GM12801 (cell line): ENCODE data around the gene POLR3K.

Experiments
- TF ChIP-seq, protein P1 (sequence below): IDR thresholded peaks from one replicate; pipeline ENCODE4 v1.5.1; 2011; ENCODE audit warnings: control low read depth; ENCODE audit not compliant: insufficient read length; ENCODE audit errors: extremely low read depth

The POLR3K gene

DNA sequence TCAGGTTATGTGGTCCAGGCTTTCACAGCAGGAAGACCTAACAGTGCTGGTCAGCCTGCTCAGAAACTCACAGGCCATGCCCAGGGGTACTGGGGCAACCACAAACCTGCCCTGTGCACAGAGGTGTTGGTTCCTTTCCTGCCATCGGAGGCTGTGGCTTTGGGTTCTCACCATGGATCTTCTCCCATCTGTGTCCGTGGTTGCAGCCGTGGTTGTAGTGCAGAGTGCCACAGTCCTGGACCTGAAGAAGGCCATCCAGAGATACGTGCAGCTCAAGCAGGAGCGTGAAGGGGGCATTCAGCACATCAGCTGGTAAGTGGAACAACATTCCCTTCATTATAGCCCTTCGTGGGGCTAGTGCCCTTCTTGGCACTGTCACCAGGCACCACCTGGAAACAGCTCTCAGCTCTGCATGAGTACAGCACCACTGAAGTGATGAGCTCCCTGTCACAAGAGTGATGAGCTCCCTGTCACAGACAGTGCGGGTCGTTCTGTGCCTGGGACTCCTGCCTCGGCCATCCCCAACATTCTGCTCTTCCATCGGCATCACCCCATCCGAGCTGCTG lies 2.2 kb upstream of the POLR3K start:
- TF ChIP-seq, protein P1, sequence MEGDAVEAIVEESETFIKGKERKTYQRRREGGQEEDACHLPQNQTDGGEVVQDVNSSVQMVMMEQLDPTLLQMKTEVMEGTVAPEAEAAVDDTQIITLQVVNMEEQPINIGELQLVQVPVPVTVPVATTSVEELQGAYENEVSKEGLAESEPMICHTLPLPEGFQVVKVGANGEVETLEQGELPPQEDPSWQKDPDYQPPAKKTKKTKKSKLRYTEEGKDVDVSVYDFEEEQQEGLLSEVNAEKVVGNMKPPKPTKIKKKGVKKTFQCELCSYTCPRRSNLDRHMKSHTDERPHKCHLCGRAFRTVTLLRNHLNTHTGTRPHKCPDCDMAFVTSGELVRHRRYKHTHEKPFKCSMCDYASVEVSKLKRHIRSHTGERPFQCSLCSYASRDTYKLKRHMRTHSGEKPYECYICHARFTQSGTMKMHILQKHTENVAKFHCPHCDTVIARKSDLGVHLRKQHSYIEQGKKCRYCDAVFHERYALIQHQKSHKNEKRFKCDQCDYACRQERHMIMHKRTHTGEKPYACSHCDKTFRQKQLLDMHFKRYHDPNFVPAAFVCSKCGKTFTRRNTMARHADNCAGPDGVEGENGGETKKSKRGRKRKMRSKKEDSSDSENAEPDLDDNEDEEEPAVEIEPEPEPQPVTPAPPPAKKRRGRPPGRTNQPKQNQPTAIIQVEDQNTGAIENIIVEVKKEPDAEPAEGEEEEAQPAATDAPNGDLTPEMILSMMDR, result no peak

DNA sequence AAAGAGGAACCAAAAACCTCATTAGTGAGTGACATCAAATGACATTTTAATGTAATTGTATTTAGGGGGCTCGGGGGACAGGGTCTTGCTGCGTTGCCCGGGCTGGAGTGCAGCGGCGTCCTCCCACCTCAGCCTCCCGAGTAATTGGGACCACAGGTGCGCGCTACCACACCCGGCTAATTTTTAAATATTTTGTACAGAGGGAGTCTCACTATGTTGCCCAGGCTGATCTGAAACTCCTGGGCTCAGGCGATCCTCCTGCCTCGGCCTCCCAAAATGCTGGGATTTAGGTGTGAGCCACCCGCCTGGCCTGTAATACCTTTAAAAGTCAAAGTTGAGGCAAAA lies 801 bp upstream of the POLR3K start:
- TF ChIP-seq, protein P1, result no peak

DNA sequence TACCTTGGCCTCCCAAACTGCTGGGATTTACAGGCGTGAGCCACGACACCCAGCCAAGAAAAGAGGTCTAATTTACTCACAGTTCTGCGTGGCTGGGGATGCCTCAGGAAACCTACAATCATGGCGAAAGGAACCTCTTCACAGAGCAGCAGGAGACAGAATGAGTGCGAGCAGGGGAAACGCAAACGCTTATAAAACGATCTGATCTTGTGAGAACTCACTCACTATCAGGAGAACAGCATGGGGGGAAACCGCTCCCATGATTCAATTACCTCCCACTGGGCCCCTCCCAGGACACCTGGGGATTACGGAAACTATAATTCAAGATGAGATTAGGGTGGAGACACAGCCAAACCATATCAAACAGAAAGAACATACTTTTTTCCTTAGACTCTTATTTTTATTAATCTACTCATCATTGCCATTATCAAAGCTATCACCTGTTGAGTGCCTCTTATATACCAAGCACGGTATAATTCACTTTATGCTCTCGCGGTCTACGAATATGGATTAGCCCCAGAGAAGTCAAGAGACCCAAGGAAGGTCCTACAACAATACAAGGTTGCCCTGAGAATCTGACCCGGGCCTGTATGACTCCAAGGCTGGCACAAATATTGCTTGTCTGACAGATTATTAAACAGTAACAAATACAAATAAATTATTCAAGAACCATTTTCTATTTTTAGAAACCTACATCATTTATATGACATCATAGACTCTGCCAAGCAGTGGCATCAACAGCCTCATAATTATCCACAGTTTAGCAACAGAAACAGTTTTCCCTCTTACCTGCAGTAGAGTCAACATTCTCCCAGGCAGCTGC lies 2.4 kb downstream of the POLR3K start:
- TF ChIP-seq, protein P1, result no peak

DNA sequence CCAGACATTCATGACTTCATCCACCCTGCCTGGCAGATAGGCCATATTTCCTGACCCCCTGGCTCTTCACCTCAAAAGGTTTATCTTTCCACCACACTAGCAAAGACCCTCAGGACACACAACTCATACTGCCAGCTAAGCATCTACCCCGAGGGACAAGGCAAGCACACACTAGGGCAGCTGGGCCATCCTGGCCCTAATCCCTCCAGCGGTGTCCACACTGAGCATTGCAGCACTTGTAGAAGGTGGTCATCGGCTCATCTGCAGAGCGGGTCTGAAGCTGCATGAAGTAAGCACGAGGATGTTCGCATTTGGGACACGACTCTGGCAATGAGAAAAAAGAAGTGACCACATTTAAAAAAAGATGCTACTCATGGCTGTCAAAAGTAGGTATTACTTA lies 6.2 kb downstream of the POLR3K start:
- TF ChIP-seq, protein P1, result no peak

DNA sequence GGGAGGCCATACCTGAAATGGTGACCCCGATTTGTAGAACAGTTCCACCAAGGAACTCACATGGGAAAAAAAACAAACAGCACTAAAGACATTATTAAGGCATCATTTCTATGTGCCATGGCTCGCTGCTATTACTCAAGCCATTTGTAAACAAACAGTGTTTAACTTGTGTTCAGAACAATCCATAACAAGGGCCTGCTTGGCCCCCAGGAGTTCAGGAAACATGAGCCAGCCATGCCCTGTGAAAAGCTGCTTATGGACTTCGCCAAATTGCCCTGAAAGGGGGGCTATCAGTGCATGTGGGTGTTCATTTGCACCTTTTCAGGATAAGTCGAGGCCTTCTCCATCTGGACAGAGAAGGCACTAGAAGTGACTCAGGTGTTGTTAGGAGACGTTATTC lies 8.0 kb downstream of the POLR3K start:
- TF ChIP-seq, protein P1, result no peak

DNA sequence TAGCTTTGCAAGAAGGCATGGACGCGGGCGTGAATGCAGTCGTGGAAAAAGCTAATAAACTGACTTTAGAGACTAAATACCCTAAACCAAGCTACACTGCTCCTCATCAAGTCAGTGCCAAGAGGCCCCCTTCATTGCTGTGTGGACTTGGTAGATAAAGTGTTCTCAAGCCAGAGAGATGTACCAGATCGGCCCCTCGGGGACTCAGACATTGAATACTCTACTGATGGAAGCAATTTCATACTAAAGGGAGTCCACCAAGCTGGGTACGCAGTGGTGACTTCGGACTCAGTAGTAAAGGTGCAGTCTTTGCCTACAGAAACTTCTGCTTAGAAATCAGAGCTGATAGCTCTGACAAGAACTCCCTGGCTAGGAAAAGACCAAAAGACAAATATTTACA lies 8.8 kb downstream of the POLR3K start:
- TF ChIP-seq, protein P1, result no peak

DNA sequence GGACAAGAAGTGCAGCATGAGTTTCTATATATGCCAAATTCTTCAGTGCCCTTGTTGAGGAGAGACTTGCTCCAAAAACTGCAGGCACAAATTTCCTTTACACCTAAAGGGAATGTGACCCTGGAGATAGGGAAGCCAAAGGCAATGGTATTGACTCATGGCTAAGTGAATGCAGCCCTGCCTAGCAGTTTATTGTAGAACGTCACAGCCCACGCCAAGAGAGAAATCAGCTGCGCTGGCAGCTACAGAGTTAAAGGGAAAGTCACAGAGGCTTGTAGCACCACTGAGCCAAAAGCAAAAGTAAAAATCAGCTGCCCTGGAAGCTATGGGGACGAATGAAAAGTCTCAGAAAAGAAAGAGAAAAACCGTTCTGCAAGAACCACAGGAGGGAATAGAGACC lies 10.1 kb downstream of the POLR3K start:
- TF ChIP-seq, protein P1, result no peak
